Epithelial cell of esophagus (primary cell): ENCODE data around the gene TDRD9.
A peak's percentile ranks its signal among the peaks of the same experiment; 100 is the strongest.

Experiments used
- DNase-seq: peaks from one replicate; pipeline ENCODE4 v3.0.0; 2010; ENCODE audit warnings: low read depth
- H3K4me3 ChIP-seq: 2 replicates; pipeline ENCODE4 v1.5.1; 2011; ENCODE audit warnings: mild to moderate bottlenecking, low read length, control low read depth
- CTCF ChIP-seq: IDR thresholded peaks from 2 replicates; pipeline ENCODE4 v1.5.1; 2011; ENCODE audit warnings: low read depth, mild to moderate bottlenecking, low read length, control low read depth, inconsistent platforms; ENCODE audit not compliant: insufficient read depth; ENCODE audit errors: missing control alignments

The TDRD9 gene

GRCh38 chr14:104037903-104038302 is 109.6 kb downstream of the TDRD9 start:
- no peak for DNase-seq
- no peak overlapping the region for H3K4me3 ChIP-seq
- no peak for TF ChIP-seq CTCF

- TF ChIP-seq CTCF: no peak
- no peak overlapping the region for H3K4me3 ChIP-seq
- no peak for DNase-seq
Measured at GRCh38 chr14:104039214-104039613, 111.0 kb downstream of the TDRD9 start.

- no peak for DNase-seq
- H3K4me3 ChIP-seq: no peak overlapping the region
- no peak for TF ChIP-seq CTCF
Measured at GRCh38 chr14:104040539-104040938, 112.3 kb downstream of the TDRD9 start.

GRCh38 chr14:104041430-104042104 is 113.3 kb downstream of the TDRD9 start:
- no peak for TF ChIP-seq CTCF
- H3K4me3 ChIP-seq: no peak overlapping the region
- no peak for DNase-seq

GRCh38 chr14:104044016-104044415 is 115.8 kb downstream of the TDRD9 start:
- TF ChIP-seq CTCF: no peak
- H3K4me3 ChIP-seq: no peak overlapping the region
- DNase-seq: no peak

- H3K4me3 ChIP-seq: no peak overlapping the region
- TF ChIP-seq CTCF: no peak
- no peak for DNase-seq
Measured at GRCh38 chr14:104047761-104048160, 119.5 kb downstream of the TDRD9 start.

GRCh38 chr14:104048758-104049507 is 120.7 kb downstream of the TDRD9 start:
- no peak overlapping the region for H3K4me3 ChIP-seq
- peak; percentile 47 for DNase-seq
- no peak for TF ChIP-seq CTCF
